Sigmoid colon (tissue), 7 donors: ENCODE results near the gene TNFRSF1B. TPM values are rescaled to one million over a fixed set of nuclear protein-coding genes. Genes with fewer than 3 reads are reported as not detected.

ENCODE experiments used
- DNase-seq: peaks from one replicate; pipeline ENCODE4 v3.0.0-alpha.2; 2019
- H3K27ac ChIP-seq, 4 donors: fragments of 200-600 bp; sonication (generic); one replicate each; pipeline ENCODE4 v1.5.1; 2016 to 2019; ENCODE audit warnings: mild to moderate bottlenecking in 1 of 4
- H3K27me3 ChIP-seq, 3 donors: fragments of 200-600 bp; sonication (generic); one replicate each; pipeline ENCODE4 v1.5.1; 2019; ENCODE audit warnings: mild to moderate bottlenecking in 1 of 3
- H3K36me3 ChIP-seq, 4 donors: fragments of 200-600 bp; sonication (generic); one replicate each; pipeline ENCODE4 v1.5.1; 2016 to 2019
- H3K4me1 ChIP-seq, 4 donors: fragments of 200-600 bp; sonication (generic); one replicate each; pipeline ENCODE4 v1.5.1; 2017 to 2019
- H3K4me3 ChIP-seq, 4 donors: fragments of 200-600 bp; sonication (generic); one replicate each; pipeline ENCODE4 v1.5.1; 2017 to 2019; ENCODE audit warnings: mild to moderate bottlenecking in 2 of 4, moderate library complexity in 1 of 4
- H3K9me3 ChIP-seq, 4 donors: fragments of 200-600 bp in 3 of 4; sonication (generic) in 3 of 4; one replicate each; pipeline versions ENCODE4 v1.5.1 to v1.6.1; 2013 to 2019
- EP300 ChIP-seq, 4 donors: sonication (generic); formaldehyde crosslinking; IDR thresholded peaks; one replicate each; pipeline ENCODE4 v1.6.1; 2017; ENCODE audit warnings: antibody characterized with exemption in 4 of 4
- POLR2A ChIP-seq, 2 donors: fragments of 450-650 bp; IDR thresholded peaks; one replicate each; pipeline ENCODE4 v1.6.1; 2016; ENCODE audit warnings: antibody characterized with exemption in 2 of 2, mild to moderate bottlenecking in 2 of 2, moderate library complexity in 2 of 2
- POLR2AphosphoS5 ChIP-seq, 4 donors: sonication (generic); formaldehyde crosslinking; IDR thresholded peaks; one replicate each; pipeline ENCODE4 v1.6.1; 2017; ENCODE audit warnings: antibody characterized with exemption in 4 of 4
- WGBS, 2 donors: extraction: QIAGEN DNeasy Blood & Tissue Kit; methylation state at CpG; one replicate each; pipeline ENCODE4 v1.1.7; 2013; 5-methylcytosine and 5-hydroxymethylcytosine counted together
- intact Hi-C: fragments of 100-400 bp; cut with DNase I; formaldehyde crosslinking; loops from one replicate; pipeline ENCODE4 v1.15.1; 2023
- polyA plus RNA-seq, 3 donors: library from polyadenylated mRNA; stranded (reverse); fragments of 200-250 nt; gene quantifications; one replicate each; pipeline ENCODE4 v1.2.3, GENCODE V29; 2013
- total RNA-seq, 4 donors: library from RNA; depleted of rRNA; stranded (reverse); fragments of >200 nt; gene quantifications; one replicate each; pipeline ENCODE4 v1.1.0, GENCODE V29; 2016
- TF ChIP-seq, protein P1 (sequence below), 4 experiments: fragments of 450-650 bp in 3 of 4; fragments of 200-600 bp in 1 of 4; IDR thresholded peaks; one replicate each; pipeline ENCODE4 v1.5.1; 2016 to 2019; ENCODE audit warnings: antibody characterized with exemption in 4 of 4, mild to moderate bottlenecking in 3 of 4, moderate library complexity in 2 of 4
- donor health status: healthy with polysubstance abuse.
- donor health status: Bipolar disorder and iron deficiency.
- donor health status: healthy.

The TNFRSF1B gene
- total and polyA plus RNA-seq, 7 donors = 4.2 to 37.2 (median 18.6) TPM

DNA sequence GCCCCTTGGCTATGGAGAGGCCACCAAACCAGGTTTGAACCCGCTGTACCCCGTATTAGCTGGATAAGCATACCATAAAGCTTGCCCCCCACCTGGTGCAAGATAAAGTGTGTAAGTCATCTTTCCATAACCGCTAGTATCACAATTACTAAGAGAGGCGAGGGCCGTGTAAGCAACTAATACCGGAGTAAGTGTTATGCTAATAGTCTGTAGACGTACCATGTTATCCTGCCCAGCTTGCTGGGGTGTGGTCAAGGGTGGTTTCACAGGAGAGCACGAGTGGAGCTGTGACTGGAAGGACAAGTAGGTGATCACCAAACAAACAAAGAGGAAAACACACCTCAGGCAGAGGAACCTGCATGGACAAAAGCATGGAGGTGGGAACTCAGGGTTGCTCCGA lies 3.6 kb upstream of the TNFRSF1B start:
- no peak for DNase-seq
- H3K27ac ChIP-seq = no peak overlapping the region
- peaks cover 0 to 19% (median 0%) of the 10 kb centered on the region in 3 donors for H3K27me3 ChIP-seq
- WGBS, 2 donors = 78 to 81% methylated on average over 9 of the region's 9 CpGs
- TF ChIP-seq EP300 (IDR thresholded peaks at IDR 0.05) (no peak), POLR2A (IDR thresholded peaks at IDR 0.05) (no peak), POLR2AphosphoS5 (IDR thresholded peaks at IDR 0.05) (no peak)
- TF ChIP-seq, protein P1, sequence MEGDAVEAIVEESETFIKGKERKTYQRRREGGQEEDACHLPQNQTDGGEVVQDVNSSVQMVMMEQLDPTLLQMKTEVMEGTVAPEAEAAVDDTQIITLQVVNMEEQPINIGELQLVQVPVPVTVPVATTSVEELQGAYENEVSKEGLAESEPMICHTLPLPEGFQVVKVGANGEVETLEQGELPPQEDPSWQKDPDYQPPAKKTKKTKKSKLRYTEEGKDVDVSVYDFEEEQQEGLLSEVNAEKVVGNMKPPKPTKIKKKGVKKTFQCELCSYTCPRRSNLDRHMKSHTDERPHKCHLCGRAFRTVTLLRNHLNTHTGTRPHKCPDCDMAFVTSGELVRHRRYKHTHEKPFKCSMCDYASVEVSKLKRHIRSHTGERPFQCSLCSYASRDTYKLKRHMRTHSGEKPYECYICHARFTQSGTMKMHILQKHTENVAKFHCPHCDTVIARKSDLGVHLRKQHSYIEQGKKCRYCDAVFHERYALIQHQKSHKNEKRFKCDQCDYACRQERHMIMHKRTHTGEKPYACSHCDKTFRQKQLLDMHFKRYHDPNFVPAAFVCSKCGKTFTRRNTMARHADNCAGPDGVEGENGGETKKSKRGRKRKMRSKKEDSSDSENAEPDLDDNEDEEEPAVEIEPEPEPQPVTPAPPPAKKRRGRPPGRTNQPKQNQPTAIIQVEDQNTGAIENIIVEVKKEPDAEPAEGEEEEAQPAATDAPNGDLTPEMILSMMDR (IDR thresholded peaks at IDR 0.05) = no peak
- intact Hi-C loops = loop anchor here (5.0 kb wide), 1 partner anchor 34 kb away; no protein-coding TSS in a partner anchor
- no peak overlapping the region for H3K4me3 ChIP-seq
- H3K36me3 ChIP-seq = no peaks in the 10 kb centered on the region
- H3K9me3 ChIP-seq = no peaks in the 10 kb centered on the region
- peaks cover 0 to 41% (median 22%) of the 10 kb centered on the region in 4 donors for H3K4me1 ChIP-seq

DNA sequence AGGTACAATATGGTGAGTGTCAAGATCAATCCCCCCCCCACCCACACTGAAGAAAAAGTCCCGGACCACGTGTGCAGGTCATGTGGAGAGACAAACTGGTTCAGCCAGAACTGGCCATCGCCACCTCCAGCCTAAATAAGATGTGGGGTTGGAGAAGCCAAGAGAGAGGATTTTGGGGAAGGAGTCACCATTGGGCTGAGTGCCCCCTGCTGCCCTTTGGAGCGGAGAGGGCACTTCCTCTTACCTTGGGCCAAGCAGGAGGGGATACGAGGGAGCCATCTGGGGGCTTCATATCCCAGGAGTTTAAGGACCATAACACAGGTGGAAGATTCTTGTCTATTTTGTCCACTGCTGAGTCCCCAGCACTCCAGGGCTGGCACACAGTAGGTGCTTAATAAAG lies 2.6 kb upstream of the TNFRSF1B start:
- no peaks in the 10 kb centered on the region for H3K36me3 ChIP-seq
- 85 to 92% methylated on average over 5 of the region's 5 CpGs for WGBS, 2 donors
- peaks cover 0 to 47% (median 22%) of the 10 kb centered on the region in 4 donors for H3K4me1 ChIP-seq
- H3K4me3 ChIP-seq = no peak overlapping the region
- no peak for TF ChIP-seq POLR2AphosphoS5 (IDR thresholded peaks at IDR 0.05)
- TF ChIP-seq POLR2A (IDR thresholded peaks at IDR 0.05) = no peak
- TF ChIP-seq EP300 (IDR thresholded peaks at IDR 0.05) = no peak
- TF ChIP-seq, protein P1 (IDR thresholded peaks at IDR 0.05) = no peak
- intact Hi-C loops = loop anchor here (5.0 kb wide), 1 partner anchor 33 kb away; no protein-coding TSS in a partner anchor
- no peak for DNase-seq
- peaks cover 0 to 26% (median 0%) of the 10 kb centered on the region in 3 donors for H3K27me3 ChIP-seq
- H3K9me3 ChIP-seq = no peaks in the 10 kb centered on the region
- H3K27ac ChIP-seq = no peak overlapping the region

DNA sequence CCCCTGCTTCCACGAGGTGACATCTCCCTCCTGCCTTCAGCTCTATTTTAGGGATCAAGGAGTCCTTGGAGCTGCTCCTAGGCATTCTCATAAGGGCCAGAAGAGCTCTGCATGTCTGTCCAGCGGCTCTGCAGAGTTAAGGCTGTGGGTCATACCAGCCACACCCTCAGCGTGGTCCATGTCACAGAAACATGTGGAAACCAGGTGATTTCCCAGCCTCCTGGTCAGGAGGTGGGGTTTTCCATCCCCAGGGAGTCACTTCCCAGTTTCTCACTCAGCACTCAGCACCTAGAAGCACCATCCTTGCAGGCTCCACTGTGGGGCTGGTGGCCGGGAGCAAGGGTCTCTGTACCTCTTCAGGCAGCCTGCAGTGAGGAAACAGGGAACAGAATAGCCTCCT lies 1.4 kb upstream of the TNFRSF1B start:
- H3K4me3 ChIP-seq = no peak overlapping the region
- no peak overlapping the region for H3K27ac ChIP-seq
- 85 to 91% methylated on average over 4 of the region's 4 CpGs for WGBS, 2 donors
- H3K9me3 ChIP-seq = no peaks in the 10 kb centered on the region
- H3K27me3 ChIP-seq = peaks cover 0 to 28% (median 0%) of the 10 kb centered on the region in 3 donors
- intact Hi-C loops = no loop called here
- no peak for TF ChIP-seq POLR2A (IDR thresholded peaks at IDR 0.05)
- TF ChIP-seq EP300 (IDR thresholded peaks at IDR 0.05) = no peak
- TF ChIP-seq, protein P1 (IDR thresholded peaks at IDR 0.05) = no peak
- no peak for DNase-seq
- H3K4me1 ChIP-seq = peaks cover 0 to 56% (median 25%) of the 10 kb centered on the region in 4 donors
- H3K36me3 ChIP-seq = no peaks in the 10 kb centered on the region

DNA sequence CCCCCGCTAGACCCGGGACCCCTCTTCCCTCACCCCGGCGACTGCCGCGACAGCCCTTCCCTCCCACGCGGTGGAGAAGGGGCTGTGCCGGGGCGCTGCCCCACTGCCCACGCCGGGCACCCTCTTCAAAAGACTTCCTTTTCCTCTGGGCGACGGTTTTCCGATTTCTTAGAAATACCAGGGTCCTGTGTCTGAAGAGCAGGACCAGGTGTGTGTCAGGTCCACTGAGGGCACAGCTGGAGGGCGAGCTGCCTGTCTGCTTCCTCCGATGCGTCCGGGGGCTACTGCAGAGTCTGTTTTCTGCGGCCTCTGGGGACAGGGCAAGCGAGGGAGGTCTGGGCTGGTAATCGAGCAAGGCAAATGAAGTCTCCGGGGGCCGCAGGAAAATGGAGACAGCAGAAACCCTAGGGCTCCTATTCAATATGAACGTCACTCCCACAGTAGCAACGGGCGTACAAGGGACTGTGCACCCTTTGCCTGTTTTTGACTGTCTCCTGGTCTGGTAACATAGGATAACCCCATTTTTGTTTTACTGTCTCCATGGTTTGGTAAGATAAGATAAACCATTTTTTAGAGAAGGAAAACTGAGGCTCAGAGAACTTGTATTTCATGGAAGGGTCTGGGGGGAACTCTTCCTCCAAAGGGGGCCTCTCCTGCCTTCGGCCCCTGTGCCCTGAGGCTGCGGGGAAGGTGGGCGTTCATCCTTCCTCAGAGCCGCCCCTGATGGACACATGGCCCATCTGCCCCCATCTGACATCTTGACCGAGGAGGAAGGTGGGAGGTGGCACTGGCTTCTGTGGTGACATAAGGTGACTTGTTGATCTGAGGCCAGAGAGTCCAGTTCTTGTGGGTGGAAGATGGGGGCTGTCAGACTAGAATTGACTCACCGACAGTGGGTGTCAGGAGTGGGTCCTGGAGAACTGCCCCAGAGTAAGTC lies 970 bp downstream of the TNFRSF1B start:
- intact Hi-C loops = no loop called here
- WGBS, 2 donors = 31 to 43% methylated on average over 33 of the region's 33 CpGs
- Histone ChIP-seq H3K36me3 (no peaks in the 10 kb centered on the region), H3K4me1 (peaks cover 0 to 36% (median 11%) of the 10 kb centered on the region in 4 donors), H3K27me3 (peaks cover 0 to 28% (median 0%) of the 10 kb centered on the region in 3 donors), H3K4me3 (peak overlapping the region; percentile 49 to 92 (median 62)), H3K9me3 (no peaks in the 10 kb centered on the region), H3K27ac (peak overlapping the region; percentile 72 to 83 (median 79))
- TF ChIP-seq POLR2AphosphoS5 (IDR thresholded peaks at IDR 0.05) = no peak
- TF ChIP-seq, protein P1 (IDR thresholded peaks at IDR 0.05) = no peak
- no peak for TF ChIP-seq EP300 (IDR thresholded peaks at IDR 0.05)
- TF ChIP-seq POLR2A (IDR thresholded peaks at IDR 0.05) = no peak
- no peak for DNase-seq
